Kasumi-1 (cell line): ENCODE data around the gene TLCD3A.
"Not testable (repeated sequence)": the region's sequence is repeated elsewhere in the genome, so short reads cannot be mapped to it uniquely, and the experiment has no call there.

ENCODE experiments used
- DNase-seq, 2 experiments: peaks; one replicate each; lab custom pipeline; 2025; lab: John Stamatoyannopoulos, UW

The TLCD3A gene

GRCh38 chr17:708132-708531 lies 24.3 kb upstream of the TLCD3A start:
- no peak for DNase-seq

DNA sequence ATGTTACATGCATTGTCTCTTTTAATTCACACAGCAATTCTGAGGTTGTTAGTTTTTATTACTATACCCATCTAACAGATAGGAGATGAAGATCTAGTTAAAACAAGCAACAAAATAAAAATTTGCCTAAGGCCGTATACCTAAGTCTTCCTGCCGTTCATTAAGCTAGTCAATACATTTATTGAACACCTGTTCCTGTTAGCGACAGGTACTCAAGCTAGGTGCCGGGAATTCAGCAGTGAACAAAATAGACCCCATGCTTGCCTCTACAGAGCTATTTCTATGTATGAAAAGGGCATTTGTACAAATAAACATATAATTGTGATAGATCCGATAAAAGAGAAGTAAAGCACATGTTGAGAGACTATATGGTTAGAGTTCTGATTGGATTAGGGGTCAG lies 14.3 kb upstream of the TLCD3A start:
- no peak for DNase-seq

DNA sequence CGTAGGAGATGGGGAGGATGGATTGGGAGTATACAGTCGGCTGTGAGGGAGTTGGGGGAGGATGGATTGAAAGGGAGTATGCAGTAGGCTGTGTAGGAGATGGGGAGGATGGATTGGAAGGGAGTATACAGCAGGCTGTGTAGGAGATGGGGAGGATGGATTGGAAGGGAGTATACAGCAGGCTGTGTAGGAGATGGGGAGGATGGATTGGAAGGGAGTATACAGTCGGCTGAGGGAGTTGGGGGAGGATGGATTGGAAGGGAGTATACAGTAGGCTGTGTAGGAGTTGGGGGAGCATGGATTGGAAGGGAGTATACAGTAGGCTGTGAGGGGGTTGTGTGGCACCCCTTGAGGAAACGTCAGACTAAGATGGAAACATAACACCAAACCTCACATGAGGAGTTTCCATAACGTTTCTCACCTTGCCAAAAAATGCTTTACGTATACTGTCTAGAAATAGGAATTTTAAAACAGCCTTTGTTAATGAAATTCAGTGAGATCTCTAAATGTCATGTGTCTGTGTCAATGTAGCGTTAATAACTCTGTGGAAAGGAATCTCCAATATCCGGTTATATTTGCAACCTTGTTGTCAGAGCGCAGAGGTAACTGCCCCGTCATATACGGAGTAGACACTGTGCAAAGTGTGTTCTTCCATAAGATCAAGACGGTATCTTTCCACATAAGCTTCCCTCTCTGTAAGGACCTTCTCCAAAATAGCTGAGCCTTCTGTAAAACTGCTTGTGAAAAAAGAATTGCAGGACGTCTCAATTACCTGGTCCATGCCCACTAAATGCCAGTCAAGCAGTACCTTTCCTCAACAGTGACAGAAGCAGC lies 11.5 kb upstream of the TLCD3A start:
- DNase-seq: no peak

DNA sequence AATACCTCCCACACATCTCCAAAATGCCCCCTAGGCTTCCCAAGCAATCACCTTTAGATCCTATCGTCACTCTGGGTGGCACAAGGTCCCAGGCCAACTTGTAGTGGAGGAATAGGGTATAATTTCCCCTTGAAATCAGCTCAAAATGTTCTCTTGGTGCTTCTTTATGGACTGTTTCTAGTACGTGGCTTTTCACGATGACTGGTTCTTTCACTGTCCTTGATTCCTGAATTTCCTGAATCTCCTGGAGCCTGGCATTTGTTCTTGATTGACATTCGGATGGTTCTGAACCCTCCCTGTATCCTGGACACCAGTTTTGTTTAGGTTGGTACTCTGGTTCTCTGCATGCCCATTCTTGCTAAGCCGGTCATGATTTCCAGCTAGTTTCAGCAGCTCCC lies 10.9 kb upstream of the TLCD3A start:
- DNase-seq: no peak

GRCh38 chr17:725084-725483 lies 7.3 kb upstream of the TLCD3A start:
- no peak for DNase-seq

DNA sequence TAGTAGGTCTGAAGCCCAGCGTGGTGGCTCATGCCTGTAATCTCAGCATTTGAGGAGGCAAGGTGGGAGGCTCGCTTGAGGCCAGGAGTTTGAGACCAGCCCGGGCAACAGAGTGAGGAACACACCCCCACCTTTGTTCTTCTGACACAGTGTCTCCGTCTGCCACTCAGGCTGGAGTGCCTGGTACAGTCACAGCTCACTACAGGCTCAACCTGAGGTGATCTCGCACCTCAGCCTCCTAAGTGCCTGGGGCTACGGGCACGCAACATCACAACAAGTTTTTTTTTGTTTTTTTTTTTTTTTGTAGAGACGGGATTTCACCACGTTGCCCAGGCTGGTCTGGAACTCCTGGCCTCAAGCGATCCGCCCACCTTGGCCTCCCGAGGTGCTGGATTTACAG lies 6.7 kb upstream of the TLCD3A start:
- DNase-seq: no peak

DNA sequence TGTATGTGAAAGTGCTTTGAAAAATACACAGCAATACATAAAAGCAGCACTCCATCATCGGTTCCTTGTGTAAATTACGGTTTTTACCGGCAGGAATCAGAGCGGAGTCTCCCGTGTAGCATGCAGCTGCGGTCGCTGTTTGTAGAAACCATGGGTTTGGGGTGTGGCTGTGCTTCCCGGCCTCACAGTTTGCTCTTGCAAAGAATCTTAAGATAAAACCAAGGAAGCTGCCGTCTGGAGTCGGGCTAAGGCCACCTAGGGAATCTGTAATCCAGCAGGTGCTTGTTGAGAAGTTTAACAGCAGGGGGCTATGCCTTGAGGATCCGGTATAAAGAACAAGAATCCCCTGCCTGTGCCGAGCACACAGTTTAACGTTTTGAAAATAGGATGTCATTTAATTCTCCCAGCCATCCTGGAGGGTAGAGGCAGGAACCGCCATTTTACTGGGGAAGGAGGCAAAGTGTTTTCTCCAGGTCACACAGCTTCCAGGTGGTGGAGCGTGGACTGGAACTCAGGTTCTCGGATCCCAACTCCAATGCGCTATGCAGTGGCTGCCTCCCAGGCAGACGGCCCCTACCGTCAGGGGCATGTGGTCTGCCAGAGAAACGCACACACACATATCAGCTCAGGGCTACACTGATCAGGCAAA lies 6.0 kb upstream of the TLCD3A start:
- DNase-seq: no peak

DNA sequence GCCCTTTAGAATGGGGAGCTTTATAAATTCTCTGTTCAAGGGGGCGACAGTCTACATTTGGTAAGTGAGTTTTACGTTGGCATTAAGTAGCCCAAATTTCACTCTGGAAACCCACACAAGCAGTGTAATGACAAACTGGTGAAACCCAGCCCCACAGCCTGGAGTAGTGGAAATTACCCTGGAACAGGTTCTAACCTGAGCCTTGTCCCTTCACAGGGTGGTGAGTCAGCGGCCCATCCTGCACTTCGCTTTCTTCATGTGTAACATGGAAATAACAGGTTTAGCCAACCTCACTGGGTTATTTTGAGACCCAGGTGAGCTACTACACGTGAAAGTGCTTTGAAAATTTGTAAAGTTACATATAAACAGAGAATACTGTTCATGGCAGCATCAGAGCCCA lies 3.5 kb upstream of the TLCD3A start:
- no peak for DNase-seq

DNA sequence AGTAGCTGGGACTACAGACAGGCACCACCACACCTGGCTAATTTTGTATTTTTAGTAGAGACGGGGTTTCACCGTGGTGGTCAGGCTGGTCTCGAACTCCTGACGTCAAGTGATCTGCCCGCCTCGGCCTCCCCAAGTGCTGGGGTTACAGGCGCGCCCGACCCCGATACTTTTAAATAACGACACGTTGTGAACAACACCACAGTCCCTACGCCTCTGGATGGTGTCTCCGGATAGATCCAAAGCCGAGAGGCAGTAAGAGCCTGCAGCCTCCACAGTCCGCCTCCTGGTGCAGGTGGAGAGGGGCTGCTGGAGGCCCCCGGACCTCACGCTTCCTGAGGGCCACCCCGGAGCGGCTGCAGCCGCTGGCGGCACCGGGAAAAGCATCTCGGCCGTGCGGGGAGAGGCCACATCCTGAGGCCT lies 741 bp upstream of the TLCD3A start:
- DNase-seq: no peak

DNA sequence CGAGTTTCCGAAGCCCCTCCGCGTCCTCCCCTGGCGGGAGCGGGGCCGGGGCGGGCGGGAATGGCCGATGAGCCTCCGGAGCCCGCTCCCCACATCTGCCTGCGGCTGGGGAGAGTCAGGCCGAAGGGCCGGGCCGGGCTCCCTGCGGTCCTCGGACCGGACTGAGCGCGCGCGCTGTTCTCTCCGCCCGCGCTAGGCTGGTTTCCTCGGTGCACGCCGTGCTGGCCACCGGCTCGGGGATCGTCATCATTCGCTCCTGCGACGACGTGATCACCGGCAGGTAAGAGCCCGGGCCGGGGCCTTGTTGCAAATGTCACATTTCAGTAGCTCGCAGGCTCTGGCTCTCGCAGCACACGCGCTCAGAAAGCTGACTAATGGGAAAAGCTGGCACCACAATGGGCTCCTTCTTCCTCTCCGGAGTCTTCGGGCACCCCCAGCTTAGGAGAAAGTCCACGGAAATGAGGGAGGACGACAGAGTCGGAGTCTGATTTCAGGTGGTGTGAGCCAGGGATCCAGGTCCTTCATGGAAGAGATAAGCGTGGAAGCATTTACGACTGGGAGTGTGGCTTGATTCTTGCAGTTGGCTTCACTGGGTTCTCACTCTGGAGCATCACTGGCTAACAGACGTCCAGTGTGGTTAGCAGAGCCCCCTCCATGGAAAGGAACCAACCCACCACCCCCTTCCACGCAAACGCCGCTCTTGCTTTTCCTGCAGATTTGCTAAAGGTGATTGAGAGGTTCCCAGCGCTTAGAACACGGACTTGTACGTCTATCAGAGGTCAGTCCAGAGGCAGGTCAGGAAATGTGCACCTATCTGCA lies 715 bp downstream of the TLCD3A start:
- no peak for DNase-seq

DNA sequence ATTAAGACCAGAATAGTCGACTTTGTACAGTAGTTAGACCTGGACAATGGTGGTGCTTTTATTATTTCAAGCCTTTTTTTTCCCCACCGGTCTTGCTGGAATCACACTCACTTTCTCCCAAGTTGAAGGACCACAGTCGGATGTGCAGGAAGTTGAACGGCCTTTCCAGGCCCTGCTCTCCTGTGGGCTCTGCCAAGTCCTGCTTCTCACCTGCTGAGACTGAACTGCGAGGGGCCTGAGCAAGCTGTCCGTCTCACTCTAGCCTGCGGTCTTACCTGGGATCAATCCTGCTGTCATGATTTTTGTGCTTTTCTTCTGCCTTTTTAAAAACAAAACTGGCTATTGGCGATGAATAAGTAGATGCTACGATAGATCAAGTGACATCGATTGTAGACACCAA lies 1.3 kb downstream of the TLCD3A start:
- no peak for DNase-seq

DNA sequence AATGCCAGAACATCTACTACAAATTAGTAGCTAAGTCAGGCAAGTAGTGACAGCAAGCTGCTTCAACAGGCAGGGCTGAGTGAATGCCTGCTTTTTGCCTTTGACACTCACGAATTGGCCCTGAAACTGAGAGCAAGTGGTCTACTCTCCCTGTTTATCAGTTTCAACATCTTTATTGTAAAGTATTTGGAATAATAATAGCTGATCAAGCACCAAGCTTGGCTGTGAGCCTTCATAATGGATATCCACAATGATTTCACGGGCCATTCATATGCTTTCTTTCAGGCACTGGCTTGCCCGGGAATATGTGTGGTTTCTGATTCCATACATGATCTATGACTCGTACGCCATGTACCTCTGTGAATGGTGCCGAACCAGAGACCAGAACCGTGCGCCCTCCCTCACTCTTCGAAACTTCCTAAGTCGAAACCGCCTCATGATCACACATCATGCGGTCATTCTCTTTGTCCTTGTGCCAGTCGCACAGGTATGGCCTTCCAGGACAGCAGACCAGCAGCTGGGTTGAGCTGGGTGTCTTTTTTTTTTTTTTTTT lies 5.2 kb downstream of the TLCD3A start:
- DNase-seq: no peak

- DNase-seq: peak; percentile 72 to 79
Observed at GRCh38 chr17:740240-741017, 8.0 kb downstream of the TLCD3A start.

GRCh38 chr17:742147-742793 lies 9.9 kb downstream of the TLCD3A start:
- no peak for DNase-seq

- no peak for DNase-seq
Observed at GRCh38 chr17:743139-743538, 10.7 kb downstream of the TLCD3A start.

DNA sequence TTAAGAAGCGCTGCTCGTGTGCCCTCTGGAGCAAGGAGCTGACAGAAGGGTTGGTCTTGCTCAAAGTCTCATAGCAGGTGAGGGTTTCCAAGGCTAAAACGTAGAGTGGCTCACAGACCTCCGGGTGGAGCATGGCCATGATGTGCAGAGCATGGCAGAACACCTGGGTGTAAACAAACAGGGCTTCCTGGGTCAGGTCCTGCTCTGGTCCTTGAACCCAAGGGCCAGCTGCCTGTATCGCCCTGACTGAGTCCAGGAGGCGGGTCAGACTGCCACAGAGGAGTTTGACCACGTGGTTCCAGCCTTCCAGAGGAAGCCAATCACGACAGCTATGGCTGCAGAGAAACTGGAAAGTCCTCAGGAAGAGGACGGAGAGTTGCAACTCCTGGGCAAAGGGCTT lies 12.5 kb downstream of the TLCD3A start:
- DNase-seq: no peak

GRCh38 chr17:745406-745805 lies 13.0 kb downstream of the TLCD3A start:
- DNase-seq: no peak

GRCh38 chr17:746181-746580 lies 13.8 kb downstream of the TLCD3A start:
- no peak for DNase-seq

DNA sequence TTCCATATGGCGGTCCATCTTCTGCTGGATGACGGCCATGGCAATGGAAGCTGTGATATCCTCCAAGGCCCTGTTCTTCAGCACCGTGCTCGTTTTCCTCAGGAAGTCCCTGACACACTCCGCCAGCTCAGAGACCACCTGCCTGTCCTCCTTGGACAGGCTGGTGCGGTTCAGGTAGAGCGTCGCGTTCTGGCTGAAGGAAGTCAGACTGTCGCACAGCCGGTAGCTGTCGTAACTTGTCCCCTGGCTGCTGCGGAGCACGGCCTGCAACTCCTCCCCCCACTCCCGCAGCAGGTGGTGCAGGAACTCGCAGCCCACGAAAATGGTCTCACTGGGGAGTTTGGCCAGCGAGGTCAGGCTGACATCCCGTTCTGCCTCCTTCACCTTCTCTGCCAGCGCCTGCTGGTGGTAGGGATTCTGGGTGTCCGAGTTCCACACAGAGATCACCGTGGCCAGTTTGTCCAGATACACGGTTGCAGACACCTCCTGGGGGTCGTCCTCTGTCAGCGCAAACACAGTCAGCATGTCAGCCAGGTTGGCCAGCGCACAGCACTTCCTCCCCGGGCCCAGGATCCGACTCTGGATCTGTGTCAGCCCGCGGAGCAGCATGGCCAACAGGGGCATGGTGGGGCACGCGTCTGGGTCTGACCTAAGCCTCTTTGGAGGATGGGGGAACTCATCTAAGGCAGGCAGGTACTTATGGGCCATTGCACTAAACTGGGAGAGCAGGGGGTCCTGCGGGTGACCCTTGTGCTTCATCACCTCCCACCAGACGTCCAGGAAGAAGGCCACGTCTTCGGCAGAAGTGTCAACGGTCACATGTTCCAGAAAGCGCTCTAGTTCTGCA lies 14.6 kb downstream of the TLCD3A start:
- no peak for DNase-seq

DNA sequence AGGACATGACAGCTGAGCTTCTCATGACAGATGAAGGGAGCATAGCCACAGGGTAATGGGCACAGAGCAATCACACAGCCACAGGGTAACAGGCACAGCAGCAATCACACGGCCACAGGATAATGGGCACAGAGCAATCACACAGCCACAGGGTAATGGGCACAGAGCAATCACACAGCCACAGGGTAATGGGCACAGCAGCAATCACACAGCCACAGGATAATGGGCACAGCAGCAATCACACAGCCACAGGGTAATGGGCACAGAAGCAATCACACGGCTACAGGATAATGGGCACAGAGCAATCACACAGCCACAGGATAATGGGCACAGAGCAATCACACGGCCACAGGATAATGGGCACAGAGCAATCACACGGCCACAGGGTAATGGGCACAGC lies 16.2 kb downstream of the TLCD3A start:
- not testable (repeated sequence) for DNase-seq
